Occipital lobe (tissue), 2 donors: ENCODE results near the gene COPS3. TPM values are rescaled to one million over a fixed set of nuclear protein-coding genes. Genes with fewer than 3 reads are reported as not detected.
A peak's percentile ranks its signal among the peaks of the same experiment; 100 is the strongest.

Source experiments
- DNase-seq: peaks from one replicate; lab custom pipeline; 2025; lab: John Stamatoyannopoulos, UW
- total RNA-seq: library from RNA; depleted of rRNA; stranded (reverse); fragments of >200 nt; gene quantifications from one replicate; pipeline ENCODE4 v1.2.3, GENCODE V29; 2014

The COPS3 gene
- total RNA-seq, 1 donor from 2014 or later = 113 TPM

GRCh38 chr17:17221329-17221728 lies 59.7 kb downstream of the COPS3 start:
- no peak for DNase-seq

- no peak for DNase-seq
Observed at GRCh38 chr17:17220529-17220928, 60.5 kb downstream of the COPS3 start.

DNA sequence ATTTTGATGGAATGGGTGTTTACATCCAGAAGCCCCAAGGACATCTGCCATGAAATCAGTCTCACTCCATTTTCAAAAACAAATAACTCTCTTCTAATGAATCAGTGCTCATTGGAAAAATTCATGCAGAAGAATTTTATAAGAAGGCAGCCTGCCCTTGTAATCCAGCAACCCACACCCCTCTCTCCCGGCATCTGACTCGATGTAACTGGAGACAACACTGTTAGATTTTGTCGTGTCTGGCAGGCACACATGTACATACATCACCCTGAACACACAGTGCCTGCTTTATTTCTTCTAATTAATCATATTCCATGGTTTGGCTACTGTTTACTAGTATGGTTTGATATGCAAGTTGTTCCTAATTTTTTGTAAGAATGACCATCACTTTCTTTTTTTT lies 63.1 kb downstream of the COPS3 start:
- DNase-seq = no peak

GRCh38 chr17:17216776-17217175 lies 64.3 kb downstream of the COPS3 start:
- DNase-seq = no peak

DNA sequence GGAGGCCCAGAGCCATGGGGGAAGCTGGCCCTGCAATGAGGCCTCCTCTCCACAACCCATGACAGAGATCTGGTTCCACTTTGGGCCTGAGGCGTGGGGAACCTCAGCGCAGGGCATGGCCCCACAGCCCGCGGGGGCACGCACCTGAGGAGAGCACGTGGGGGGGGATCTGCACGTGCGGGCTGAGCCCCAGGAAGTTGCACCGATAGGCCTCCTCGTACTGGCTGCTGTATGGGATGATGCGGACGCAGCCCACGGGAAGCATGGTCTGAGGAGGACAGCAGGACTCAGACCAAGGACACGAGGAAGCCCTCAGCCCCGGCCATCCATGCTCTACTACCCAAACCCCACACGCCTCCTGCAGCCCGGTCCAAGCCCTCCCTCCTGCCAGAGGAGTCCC lies 64.8 kb downstream of the COPS3 start:
- no peak for DNase-seq

DNA sequence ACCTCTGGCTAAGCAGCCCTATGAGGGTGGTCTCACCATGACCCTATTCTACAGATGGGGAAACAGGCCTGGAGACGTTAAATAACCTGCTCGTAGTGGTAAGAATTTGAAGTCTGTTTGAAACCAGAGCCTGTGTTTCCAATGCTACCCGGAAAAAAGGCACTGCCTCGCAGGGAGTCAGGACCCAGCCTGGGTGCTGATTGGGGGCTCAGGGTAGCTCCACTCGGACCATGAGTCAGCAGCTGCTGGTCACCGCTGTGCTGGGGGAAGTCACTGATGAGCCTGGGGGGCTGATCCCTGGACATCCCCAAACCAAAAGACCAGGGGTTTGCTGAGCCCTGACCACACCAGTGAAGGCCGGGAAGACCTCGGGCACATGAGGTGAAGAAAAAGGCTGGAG lies 65.5 kb downstream of the COPS3 start:
- no peak for DNase-seq

DNA sequence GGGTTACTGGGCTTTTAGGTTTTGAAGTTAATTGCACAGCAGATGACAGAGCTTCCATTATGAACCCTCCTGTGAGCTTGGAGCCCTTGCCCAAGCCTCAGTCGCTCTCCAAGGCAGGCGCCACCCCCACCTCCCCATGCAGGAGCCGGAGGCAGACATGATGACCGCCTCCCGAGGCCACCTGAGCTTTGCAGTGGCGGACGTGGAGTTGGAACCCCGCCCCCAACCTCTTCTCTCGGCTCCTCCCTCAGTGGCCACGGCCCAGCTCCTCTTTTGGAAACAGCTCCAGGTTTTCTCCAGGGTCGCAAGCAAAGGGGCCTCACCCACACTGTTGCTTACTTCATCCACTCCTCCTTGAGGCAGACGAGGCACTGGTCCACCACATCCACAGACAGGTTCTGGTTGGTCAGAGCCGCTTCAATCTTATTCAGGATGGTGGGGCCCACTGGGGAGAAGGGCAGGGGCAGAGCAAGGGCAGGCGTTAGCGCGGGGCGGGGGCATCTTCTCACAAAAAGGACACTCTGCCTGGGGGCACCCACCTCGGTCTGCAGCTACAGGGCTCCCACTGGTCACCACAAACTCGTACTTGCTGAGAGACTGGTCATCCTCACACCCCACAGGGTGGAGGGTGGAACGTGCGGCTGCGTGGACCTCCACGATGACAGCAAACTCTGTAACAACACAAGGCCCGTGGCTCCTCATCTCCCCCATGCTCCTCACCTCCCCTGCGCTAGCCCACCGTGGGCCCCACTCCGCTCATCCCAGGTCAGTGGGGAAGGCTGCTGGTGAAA lies 66.2 kb downstream of the COPS3 start:
- no peak for DNase-seq

DNA sequence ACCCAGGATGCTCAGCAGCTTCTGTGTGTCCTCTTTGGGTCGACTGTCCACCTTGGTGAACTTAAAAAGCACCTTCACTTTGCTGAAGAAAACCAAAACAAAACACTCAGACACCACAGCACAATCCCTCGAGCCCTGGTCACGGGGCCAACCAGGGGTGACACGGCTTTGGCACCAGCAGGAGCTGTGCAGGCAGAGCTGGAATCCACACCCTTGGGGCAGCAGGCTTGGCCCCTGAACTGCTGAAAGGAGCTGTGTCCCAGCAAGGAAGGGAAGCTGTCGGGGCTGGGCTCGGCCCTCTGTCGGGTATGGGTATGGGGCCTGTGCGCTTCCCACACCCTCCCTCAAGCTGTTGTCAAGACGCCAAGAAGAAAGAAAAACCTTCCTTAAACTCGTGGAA lies 67.3 kb downstream of the COPS3 start:
- DNase-seq = no peak

GRCh38 chr17:17207998-17208397 lies 73.0 kb downstream of the COPS3 start:
- no peak for DNase-seq

DNA sequence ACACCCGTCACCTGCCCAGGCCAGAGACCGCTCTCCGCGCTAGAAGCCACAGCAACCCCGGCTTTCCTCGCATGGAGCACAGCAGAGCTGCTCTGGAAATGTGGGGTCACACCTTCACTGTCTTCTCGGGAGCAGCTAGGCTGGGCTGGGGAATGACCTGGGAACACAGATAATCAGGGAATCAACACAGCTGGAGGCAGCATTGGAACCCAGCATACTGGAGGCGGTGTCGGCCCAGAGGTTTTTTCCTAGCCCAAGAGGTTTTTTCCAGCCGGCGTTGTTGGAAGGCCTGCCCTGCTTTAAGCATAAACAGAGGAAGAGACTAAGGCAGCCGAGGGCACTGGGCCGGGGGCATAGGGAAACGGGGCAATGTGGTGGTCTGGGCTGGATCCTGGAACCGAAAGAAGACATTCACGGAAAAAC lies 74.1 kb downstream of the COPS3 start:
- DNase-seq = peak; percentile 10

- DNase-seq = peak; percentile 40
Observed at GRCh38 chr17:17206124-17206912, 74.7 kb downstream of the COPS3 start, which contains the start of gene PLD6. TSS of gene PLD6 (minus strand) at chr17:17206333. CDS start at chr17:17206286, 47 bp downstream.

DNA sequence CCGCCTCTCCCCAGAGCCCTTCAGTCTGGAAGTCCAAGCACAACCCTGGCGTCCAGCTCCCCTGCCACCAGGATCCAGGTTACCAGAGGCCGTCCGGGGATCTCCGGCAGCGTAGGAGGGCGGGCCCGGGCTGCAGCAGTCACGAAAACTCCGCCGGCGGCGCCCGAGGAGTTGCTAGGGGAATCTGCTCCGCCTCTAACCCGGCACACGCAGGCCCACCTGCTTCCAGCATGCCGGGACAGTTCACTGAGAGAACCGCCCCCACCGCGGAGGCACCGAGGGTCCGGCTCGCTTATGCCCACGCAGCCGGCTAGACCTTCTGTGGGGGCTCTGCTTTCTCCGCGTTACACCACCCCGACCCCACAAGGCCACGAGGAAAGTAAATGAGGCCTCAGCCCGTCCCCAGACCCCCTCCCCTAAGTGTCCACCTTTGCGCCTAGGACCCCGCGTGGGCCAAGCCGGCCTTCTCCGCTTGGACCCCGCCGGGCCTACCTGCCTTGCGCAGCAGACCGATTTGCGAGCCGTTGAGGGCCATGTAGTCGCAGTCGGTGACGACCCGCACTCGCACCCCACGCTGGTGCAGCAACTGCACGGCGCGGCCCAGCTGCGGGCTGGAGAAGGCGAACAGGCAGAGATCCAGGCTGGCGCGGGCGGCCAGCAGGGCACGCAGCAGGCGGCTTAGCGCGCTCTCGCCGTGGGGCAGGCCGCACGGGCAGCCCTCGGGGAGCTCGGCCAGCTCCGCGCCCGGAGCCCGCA lies 75.5 kb downstream of the COPS3 start:
- DNase-seq = peak; percentile 40

DNA sequence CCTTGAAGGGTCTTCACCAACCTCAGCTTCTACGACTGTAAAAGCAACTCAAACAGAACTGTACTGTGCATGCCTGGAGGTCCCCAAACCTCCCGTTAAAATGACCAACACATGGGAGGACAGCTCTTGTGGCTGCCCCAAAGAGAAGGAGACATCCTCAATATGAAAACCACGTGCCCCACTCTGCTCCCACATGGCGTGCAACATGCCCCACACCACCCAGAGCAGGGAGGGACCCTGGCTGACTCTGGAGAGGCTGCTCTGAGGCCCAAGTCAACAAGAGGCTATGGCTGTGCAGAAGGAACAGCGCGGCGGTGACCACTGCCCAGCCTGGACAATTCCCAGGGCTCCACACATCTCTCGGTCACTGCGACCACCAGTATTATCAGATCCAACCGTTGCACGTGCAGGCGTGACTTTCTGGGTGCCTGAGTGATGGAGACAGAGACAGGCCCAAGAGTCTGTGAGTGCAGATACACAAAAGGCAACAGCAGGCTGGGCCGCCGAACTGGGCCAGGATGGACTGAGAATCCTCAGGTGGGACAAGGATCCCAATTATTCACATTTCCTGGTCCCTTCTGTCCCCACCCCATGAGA lies 76.3 kb downstream of the COPS3 start:
- no peak for DNase-seq

DNA sequence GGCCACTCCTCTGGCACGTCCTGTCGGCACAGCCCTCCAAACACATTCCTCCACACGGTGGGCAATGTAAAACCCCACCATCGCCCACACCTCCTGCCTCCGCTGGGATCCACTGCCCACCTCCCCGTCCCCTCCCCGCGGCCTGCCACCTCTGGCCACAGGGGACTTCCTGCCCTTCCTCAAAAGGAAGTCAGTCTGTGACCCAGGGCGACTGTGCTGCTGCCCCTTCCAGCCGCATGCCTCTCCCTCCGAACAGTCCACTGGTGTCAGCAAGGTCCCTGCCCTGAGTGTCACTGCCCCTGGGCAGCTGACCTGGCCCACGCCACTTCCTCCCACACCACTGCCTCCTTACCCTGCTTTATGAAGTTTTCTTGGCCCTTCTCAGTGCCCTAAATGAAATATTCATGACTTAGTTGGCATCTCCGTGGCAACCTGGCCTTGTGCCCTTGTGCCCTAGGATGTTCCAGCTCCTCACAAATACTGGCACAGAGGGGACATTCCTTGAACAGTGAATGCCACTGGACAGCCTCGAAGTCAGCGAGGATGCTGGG lies 76.9 kb downstream of the COPS3 start:
- peak; percentile 35 for DNase-seq

GRCh38 chr17:17203173-17203730 lies 77.8 kb downstream of the COPS3 start:
- no peak for DNase-seq

GRCh38 chr17:17201907-17202306 lies 79.1 kb downstream of the COPS3 start:
- DNase-seq = no peak

DNA sequence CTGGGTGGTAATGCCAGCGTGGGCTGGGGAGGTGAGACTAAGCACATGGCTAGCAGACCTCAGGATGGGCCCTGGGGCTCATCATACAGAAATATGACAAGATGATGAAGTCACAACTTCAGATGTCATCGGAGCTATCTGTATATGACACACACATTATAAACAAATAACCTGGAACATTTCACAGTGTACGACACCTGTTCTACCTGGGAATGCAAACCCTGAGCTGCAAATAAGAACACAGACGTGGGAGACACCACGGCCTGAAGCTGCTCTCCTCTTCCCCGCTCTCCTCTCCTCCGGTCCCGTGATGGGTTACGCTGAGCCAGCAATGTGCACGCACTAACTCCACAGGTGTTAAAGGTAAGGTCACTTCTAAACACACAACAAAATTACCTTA lies 79.8 kb downstream of the COPS3 start:
- no peak for DNase-seq

DNA sequence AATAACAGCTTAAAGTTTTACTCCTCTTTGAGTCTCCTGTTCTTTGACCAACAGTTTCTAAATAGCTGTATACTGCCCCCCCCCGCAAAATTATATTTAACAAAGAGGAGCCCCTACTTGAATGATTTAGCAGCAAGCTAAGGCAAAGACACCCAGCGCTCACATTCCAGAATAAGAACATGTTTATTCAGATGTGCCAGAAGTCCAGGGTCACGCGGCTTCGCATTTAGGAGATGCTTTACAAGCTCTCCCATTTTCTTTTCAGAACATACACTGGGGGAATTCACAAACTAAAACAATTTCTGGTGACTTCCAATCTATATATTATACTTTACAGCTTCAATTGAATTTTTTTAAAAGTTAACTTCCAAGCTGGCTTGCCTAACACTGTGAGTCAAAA lies 80.2 kb downstream of the COPS3 start:
- DNase-seq = no peak

DNA sequence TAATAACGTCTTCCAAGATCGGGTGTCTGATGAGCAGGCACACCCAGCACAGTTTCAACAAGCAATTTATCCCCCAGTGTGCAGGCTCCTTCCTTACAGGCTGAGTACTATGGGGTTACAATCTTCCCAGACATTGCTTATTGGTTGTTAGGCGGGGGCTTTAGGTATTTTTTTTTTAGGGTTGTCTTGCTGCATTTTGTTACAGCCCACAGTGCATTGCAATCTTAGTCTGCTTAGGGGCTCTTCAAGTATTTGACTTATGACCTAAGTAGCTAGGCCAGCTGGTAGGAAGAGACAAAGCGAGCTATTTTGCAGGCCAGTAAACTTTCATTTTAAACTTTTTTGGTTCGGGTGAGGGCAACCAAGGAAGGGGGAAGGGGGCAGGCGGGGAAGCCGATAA lies 80.7 kb downstream of the COPS3 start:
- no peak for DNase-seq

DNA sequence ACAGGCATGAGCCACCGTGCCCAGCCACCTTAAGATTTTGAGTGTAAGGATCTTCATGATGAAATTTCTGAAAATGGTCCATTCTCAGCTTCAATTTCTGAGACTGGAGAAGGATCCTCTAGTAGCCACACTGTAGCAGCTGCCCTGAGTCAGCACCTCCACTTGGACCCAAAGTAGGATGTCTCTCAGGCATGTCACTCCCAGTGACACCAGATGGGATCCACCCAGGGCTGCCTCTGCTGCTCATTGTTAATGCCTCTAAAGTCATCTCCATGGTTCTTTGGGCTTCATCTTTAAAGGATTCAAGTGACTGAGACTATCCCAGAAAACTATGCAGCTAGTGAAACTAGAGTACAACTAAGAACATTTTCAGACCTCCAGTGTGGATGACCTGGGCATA lies 82.8 kb downstream of the COPS3 start:
- no peak for DNase-seq

DNA sequence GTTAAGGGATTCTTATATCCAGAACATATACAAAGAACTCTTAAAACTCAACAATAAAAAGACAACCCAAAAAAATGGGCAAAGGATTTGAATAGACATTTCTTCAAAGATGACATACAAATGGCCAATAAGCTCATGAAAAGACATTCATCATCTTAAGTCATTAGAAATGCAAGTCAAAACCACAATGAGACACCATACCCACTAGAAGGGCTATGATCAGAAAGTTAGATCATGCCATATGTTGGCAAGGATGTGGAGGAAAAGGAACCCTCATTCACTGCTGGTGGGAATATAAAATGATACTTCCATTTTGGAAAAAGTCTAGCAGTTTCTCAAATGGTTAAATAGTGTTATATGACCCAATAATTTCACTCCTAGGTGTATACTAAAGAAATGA lies 84.3 kb downstream of the COPS3 start:
- no peak for DNase-seq
